GM20000 (cell line): ENCODE data around the gene SYNE1.

Experiments
- DNase-seq: peaks from one replicate; pipeline ENCODE4 v3.0.0; 2012; ENCODE audit warnings: low spot score
- TF ChIP-seq, protein P1 (sequence below): IDR thresholded peaks from 2 replicates; pipeline ENCODE4 v1.5.1; 2012; ENCODE audit warnings: mild to moderate bottlenecking, control low read depth; ENCODE audit errors: extremely low read depth, missing control alignments

The SYNE1 gene

DNA sequence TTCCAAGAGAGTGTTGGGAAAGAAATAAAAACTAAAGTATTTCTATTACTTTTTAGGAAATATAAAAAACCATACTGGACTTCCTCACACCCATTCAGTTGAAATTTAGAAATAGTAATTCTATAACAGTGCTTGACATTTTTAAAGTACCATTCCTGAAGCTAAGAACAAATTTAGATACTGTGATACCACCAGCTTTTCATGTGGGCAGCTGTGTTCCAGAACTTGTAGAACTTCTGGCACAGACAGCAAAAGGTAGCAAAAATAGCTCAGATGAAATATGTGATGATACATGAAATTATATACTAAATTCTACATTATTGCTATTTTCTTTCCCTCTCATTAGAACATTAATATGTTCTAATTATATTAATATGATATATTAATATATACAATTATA lies 346.5 kb downstream of the SYNE1 start:
- TF ChIP-seq, protein P1, sequence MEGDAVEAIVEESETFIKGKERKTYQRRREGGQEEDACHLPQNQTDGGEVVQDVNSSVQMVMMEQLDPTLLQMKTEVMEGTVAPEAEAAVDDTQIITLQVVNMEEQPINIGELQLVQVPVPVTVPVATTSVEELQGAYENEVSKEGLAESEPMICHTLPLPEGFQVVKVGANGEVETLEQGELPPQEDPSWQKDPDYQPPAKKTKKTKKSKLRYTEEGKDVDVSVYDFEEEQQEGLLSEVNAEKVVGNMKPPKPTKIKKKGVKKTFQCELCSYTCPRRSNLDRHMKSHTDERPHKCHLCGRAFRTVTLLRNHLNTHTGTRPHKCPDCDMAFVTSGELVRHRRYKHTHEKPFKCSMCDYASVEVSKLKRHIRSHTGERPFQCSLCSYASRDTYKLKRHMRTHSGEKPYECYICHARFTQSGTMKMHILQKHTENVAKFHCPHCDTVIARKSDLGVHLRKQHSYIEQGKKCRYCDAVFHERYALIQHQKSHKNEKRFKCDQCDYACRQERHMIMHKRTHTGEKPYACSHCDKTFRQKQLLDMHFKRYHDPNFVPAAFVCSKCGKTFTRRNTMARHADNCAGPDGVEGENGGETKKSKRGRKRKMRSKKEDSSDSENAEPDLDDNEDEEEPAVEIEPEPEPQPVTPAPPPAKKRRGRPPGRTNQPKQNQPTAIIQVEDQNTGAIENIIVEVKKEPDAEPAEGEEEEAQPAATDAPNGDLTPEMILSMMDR = no peak
- no peak for DNase-seq

DNA sequence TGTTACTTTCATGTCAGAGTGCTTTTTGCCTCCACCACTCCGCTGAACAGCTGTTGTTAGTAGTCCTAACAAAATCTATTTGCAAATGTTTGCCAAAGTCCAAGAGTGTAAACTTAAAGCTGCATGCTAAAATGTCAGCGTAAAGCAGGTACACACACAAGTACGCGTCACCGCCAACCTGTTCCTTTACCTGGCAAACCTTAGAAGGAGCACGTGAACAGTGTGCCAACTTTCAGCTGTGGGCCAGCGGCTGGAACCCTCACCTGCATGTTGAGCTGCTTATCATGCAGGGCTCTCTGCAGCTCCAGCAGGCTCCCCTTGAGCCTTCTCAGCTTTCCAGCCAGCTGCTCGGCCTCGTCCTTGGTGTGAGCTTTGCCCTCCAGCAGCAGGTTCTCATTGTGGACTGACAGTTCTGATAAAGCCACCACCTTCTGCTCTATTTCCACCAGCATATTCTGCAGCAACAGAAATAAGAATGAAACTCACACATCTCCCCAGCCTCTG lies 359.3 kb downstream of the SYNE1 start:
- DNase-seq = no peak
- TF ChIP-seq, protein P1 = no peak

DNA sequence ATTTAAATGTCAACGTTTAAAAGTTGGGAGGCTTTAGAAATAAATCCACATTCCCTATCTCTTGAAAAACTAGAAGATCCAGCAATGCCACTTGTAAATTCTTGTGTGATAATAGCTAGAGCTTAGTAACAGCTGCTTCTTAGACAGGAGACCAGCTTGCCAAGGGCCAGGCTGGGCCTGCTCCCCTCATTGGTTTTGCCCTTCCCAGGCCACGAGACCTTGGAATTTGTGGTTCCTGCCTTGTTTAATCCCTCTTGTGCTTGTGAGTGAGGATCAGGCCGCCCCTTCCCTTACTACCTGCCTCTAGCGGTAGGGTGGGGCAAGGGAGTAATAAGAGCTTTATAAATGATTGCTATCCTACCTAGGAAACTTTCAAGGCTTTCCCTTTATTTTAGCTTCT lies 363.5 kb downstream of the SYNE1 start:
- no peak for DNase-seq
- TF ChIP-seq, protein P1 = no peak

DNA sequence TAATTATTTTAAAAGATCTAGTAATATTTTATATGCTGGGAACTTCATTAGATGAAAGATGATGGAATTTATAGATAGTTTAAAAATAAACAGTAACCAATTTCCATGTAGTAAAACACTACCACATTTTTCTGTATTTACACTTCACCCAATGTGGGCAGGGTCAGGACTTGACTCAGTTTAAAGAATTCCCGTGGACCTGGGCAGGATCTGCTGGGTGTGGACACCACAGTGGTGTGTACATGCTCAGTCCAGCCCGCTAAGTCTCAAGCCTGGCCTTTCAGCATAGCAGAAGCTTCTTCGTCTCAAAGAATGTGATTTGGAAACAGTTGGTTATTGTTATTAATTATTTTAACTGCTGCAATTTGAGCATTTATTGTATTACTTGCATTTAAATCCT lies 364.2 kb downstream of the SYNE1 start:
- DNase-seq = no peak

DNA sequence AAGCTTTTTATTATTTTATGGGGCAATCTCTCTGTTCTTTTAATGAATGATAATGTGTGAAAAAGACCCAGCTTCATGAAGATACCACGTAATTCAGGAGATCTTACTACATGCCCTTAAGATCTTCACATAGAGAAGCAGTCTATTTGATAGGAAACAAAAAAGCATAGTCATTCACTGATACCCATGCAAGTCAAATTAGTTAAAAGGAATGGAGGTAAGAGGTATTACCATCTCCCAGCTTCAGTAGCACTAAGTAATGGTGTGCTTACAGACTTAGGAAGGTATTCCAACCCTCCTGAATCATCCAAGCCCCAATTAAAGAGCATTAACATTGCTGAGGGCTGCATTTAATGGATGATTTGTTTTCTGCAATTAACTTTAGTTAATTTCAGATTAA lies 364.7 kb downstream of the SYNE1 start:
- no peak for DNase-seq
- TF ChIP-seq, protein P1 = no peak

More for the DNA sequence above, 364.2 kb downstream of the SYNE1 start:
- TF ChIP-seq, protein P1 = no peak

DNA sequence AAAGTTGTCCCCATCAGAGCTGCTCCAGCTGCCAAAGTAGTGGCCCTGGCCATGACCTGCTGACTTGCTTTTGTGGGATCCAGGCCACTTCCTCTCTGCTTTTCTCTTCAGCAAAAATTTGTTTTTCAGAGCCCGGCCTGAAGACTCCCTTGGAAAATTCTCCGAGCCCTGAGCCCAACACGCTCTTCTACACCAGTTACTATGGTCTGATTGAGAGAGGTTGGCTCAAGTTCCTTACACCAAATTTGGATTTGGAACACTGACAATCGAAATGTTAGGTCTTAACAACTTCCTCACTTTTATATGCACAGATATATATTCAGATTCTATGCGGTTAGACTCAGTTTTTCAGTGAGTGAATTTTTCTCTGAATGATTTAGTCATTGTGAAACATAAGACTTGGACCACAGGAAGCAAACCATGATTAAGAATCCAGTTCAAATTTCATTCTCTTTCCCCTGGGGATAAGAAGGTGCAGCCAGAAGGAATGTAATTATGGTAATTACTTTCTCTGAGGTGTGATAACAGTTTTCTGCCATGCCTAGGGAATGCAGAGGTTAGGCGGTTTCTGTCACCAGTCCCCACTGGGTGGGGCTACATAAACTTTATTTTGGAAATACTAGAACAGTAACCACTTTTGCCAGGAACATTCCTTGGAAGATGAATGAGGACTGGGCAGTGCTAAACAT lies 365.2 kb downstream of the SYNE1 start:
- TF ChIP-seq, protein P1 = no peak
- peak; percentile 11 for DNase-seq

DNA sequence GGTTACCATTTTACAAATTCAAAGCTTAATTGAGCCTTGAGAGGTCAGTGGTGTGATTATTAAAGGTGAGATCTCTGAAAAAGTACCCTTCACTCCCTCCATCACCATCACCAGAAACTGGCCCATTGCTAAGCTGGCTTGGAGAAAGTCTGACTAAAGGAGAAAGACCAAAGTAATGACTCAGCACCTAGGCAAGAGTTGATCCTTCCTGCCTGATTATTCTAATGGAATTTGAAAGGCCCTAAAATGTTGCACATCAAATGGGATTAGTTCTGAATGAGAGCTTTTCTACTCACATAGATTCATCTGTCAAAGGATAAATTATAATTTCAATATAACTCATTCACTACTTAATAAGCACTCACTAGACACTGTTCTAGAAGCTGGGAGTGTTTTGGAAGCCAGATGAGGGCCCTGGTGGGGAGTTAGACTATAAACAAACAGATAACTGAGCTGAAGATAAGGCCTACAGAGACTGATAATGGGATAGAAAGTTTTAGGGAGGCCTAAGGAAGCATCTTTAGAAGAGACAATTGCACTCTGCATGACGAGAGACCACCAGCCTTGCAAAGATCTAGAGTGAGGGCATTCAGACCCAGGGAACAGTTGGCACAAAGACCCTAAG lies 366.7 kb downstream of the SYNE1 start:
- TF ChIP-seq, protein P1 = no peak
- no peak for DNase-seq
